Mononuclear cell (primary cell): ENCODE results near the gene YY1. TPM values are rescaled to one million over a fixed set of nuclear protein-coding genes. Genes with fewer than 3 reads are reported as not detected.

Experiments
- H3K27me3 ChIP-seq: 2 replicates; pipeline ENCODE4 v1.6.0; 2011; ENCODE audit warnings: low read length, control low read depth; ENCODE audit not compliant: insufficient read depth
- H3K4me1 ChIP-seq: 2 replicates; pipeline ENCODE4 v1.5.1; 2011; ENCODE audit warnings: mild to moderate bottlenecking, low read length, control low read depth; ENCODE audit not compliant: insufficient read depth
- H3K4me3 ChIP-seq: 2 replicates; pipeline ENCODE4 v1.5.1; 2011; ENCODE audit warnings: mild to moderate bottlenecking, low read length, moderate library complexity
- H3K9me3 ChIP-seq: 2 replicates; pipeline ENCODE4 v1.5.1; 2011; ENCODE audit warnings: low read depth, mild to moderate bottlenecking, control low read depth, low read length
- total RNA-seq: library from RNA; depleted of rRNA; stranded (reverse); fragments of >200 nt; gene quantifications from one replicate; pipeline ENCODE4 v1.2.3, GENCODE V29; 2012

YY1 gene
- total RNA-seq, 1 donor: 80.5 TPM

DNA sequence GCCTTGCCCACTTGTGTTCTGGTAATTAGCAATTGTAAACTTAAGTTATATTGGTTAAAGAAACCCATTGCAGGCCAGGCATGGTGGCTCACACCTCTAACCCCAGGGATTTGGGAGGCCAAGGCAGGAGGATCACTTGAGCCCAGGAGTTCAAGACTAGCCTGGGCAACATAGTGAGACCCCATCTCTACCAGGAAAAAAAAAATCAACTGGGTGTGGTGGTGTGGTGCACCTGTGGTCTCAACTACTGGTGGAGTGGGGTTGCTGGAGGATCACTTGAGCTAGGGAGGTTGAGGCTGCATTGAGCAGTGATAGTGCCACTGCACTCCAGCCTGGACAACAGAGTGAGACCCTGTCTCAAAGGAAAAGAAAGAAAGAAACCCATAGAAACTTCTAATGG is 13.7 kb downstream of the YY1 start:
- Histone ChIP-seq H3K4me3 (no peak overlapping the region), H3K4me1 (peaks cover 56% of the 10 kb centered on the region), H3K27me3 (no peaks in the 10 kb centered on the region), H3K9me3 (no peaks in the 10 kb centered on the region)

- Histone ChIP-seq H3K27me3 (no peaks in the 10 kb centered on the region), H3K4me3 (no peak overlapping the region), H3K4me1 (peaks cover 61% of the 10 kb centered on the region)
These were observed 17.5 kb downstream of the YY1 start for GRCh38 chr14:100256339-100256895.

DNA sequence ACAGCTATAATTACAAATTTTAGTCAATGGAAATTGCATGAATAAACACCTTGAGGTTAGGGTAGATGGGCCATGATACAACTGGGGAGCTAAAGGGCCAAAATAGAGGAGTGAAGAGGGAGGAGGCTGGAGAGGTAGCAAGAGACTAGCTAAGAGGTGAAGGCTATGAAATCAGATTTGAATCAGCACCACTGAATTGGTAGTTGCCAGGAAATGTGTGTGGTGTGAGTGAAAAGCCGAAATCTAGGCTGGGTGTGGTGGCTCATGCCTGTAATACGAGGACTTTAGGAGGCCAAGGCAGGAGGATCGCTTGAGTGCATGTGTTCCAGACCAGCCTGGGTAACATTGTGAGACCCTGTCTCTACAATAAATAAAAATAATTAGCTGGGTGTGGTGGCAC is 22.7 kb downstream of the YY1 start:
- Histone ChIP-seq H3K9me3 (no peaks in the 10 kb centered on the region), H3K27me3 (no peaks in the 10 kb centered on the region), H3K4me3 (no peak overlapping the region), H3K4me1 (peaks cover 54% of the 10 kb centered on the region)

More at GRCh38 chr14:100256339-100256895, 17.5 kb downstream of the YY1 start:
- H3K9me3 ChIP-seq: no peaks in the 10 kb centered on the region

DNA sequence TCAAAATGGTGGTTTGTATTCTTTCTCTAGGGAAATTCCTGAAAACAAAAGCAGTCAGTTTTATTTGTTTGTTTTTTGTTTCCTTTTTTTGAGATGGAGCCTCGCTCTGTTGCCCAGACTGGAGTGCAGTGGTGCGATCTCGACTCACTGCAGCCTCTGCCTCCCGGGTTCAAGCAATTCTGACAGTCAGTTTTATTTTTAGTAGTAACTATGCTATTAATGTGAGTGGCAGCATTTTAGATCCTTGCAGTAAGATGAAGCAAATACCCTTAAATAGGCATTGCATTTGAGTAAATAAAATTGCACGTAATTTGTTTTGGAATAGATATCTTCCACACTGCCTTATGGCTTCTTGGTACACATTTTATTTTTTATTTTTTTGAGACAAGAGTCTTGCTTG is 23.6 kb downstream of the YY1 start:
- Histone ChIP-seq H3K27me3 (no peaks in the 10 kb centered on the region), H3K4me3 (no peak overlapping the region), H3K4me1 (peaks cover 46% of the 10 kb centered on the region), H3K9me3 (no peaks in the 10 kb centered on the region)

- Histone ChIP-seq H3K4me3 (no peak overlapping the region), H3K9me3 (no peaks in the 10 kb centered on the region), H3K4me1 (peaks cover 40% of the 10 kb centered on the region), H3K27me3 (no peaks in the 10 kb centered on the region)
These were observed 24.2 kb downstream of the YY1 start for GRCh38 chr14:100263141-100263540.

GRCh38 chr14:100267990-100268389 is 29.0 kb downstream of the YY1 start:
- Histone ChIP-seq H3K4me1 (peaks cover 10% of the 10 kb centered on the region), H3K9me3 (no peaks in the 10 kb centered on the region), H3K27me3 (no peaks in the 10 kb centered on the region), H3K4me3 (no peak overlapping the region)

DNA sequence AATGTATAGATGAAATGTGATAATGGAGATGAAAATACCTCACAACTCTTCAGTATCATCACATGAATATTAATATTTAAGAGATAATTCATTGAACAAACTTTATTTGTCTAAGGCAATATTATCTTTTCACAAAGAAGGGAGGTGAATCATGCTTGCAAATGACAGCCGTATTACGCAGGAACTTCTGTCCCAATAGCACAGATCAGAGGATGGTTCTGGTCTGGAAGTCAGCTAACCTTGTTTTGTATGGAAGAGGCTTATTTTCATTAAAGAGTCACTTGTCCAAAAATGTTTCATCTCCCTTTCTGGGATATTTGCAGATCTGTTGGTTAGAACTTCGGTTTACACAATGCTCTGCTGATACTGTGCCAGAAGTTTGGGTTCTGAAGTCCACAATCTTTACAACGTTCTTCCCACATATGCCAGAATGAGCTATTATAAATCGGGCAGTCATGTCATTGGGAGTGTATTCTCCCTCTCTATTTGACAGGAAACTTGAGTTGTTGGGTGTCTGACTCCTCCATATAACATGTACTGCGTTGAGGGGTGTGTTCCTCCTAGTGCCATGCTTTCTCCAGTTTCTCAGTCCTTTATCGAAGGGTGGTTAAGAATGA is 29.8 kb downstream of the YY1 start:
- peaks cover 8% of the 10 kb centered on the region for H3K4me1 ChIP-seq
- H3K9me3 ChIP-seq: no peaks in the 10 kb centered on the region
- H3K4me3 ChIP-seq: no peak overlapping the region
- H3K27me3 ChIP-seq: no peaks in the 10 kb centered on the region

GRCh38 chr14:100271247-100271939 is 32.4 kb downstream of the YY1 start:
- Histone ChIP-seq H3K27me3 (no peaks in the 10 kb centered on the region), H3K4me3 (no peak overlapping the region), H3K9me3 (no peaks in the 10 kb centered on the region), H3K4me1 (peaks cover 9% of the 10 kb centered on the region)

- Histone ChIP-seq H3K9me3 (no peaks in the 10 kb centered on the region), H3K27me3 (no peaks in the 10 kb centered on the region), H3K4me3 (no peak overlapping the region), H3K4me1 (peaks cover 19% of the 10 kb centered on the region)
These were observed 35.3 kb downstream of the YY1 start for GRCh38 chr14:100274250-100274649.

DNA sequence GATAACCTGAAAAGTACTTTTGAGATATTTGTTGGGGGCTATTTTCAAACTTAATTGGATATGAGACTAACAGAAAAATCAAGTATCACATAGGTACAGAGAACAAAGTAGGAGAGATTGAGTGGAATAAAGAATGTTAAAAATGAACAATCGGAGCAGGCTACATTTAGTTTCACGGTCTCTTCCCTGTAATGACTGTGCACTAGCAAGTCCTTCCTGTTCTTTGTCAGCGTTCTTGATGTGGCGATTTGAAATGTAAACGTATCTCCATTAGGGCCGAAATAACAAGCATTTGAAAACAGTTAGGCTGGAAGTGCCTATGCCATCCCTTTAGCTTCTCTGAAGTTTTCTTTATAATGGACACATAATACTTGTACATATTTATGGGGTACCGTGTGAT is 36.3 kb downstream of the YY1 start:
- H3K4me1 ChIP-seq: peaks cover 20% of the 10 kb centered on the region
- no peaks in the 10 kb centered on the region for H3K9me3 ChIP-seq
- H3K27me3 ChIP-seq: no peaks in the 10 kb centered on the region
- no peak overlapping the region for H3K4me3 ChIP-seq

DNA sequence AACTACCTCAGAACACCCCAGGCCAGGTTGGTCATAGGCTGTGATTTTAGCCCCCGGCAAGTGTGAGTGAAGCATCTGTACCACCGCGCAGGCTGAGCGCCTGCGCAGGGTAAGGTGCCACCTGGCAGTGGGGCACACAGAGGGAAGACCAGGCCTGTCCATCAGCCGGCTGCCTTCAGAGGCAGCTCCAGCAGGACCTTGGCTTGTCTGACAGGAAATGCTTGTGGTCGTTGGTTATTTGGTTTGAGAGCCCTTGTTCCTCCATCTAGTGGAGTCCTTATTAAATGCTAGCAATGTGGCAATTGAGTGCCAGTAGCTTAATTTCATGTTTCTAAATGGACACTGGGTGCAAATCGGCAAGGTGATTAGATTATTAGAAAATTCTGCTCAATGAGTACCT is 39.8 kb downstream of the YY1 start:
- Histone ChIP-seq H3K4me1 (peaks cover 20% of the 10 kb centered on the region), H3K4me3 (no peak overlapping the region), H3K27me3 (no peaks in the 10 kb centered on the region), H3K9me3 (no peaks in the 10 kb centered on the region)

- H3K4me3 ChIP-seq: no peak overlapping the region
- no peaks in the 10 kb centered on the region for H3K9me3 ChIP-seq
- H3K4me1 ChIP-seq: peaks cover 20% of the 10 kb centered on the region
- no peaks in the 10 kb centered on the region for H3K27me3 ChIP-seq
These were observed 40.2 kb downstream of the YY1 start for GRCh38 chr14:100279133-100279532.

DNA sequence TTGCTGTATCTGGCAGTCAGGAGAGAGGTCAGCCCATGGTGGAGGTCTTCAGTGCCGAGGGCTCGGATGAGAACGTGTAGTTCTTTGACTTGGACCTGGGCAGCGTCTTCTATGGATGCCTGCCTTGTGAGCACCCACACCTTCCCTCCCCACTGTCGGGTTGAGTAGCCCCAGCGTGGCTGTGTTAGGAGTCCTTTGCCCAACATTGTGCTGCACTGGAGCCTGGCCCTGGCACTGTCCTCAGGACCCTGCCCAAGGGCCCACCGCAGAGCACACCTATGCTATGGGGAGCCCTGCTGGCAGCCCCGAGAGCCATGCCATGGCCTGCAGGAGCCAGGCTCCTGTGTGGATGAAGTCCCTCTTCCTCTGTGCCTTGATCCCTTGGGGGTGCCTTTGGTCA is 40.6 kb downstream of the YY1 start:
- H3K4me1 ChIP-seq: peaks cover 21% of the 10 kb centered on the region

GRCh38 chr14:100281286-100282082 is 42.5 kb downstream of the YY1 start:
- Histone ChIP-seq H3K4me1 (peaks cover 24% of the 10 kb centered on the region), H3K4me3 (no peak overlapping the region), H3K27me3 (no peaks in the 10 kb centered on the region), H3K9me3 (no peaks in the 10 kb centered on the region)

More for the DNA sequence above, 40.6 kb downstream of the YY1 start:
- Histone ChIP-seq H3K27me3 (no peaks in the 10 kb centered on the region), H3K9me3 (no peaks in the 10 kb centered on the region), H3K4me3 (no peak overlapping the region)

DNA sequence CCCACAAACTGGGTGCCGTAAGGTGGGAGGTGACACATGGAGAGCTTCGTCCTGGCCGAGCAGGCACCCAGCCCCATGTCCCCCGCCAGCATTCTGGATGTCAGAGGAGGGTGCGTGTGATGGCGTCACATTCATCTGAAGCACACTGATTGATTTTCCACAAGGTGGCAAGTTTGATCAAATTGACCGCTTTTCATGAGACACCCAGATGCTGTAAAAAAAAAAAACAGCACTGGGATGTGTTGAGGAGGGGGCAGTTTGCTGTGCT is 43.1 kb downstream of the YY1 start:
- peaks cover 24% of the 10 kb centered on the region for H3K4me1 ChIP-seq
- H3K9me3 ChIP-seq: no peaks in the 10 kb centered on the region
- H3K27me3 ChIP-seq: no peaks in the 10 kb centered on the region
- H3K4me3 ChIP-seq: no peak overlapping the region
